GM12872 (cell line): ENCODE measurements around the gene SLC12A3.

Experiments
- CTCF ChIP-seq: IDR thresholded peaks from 3 replicates; pipeline ENCODE4 v1.5.1; 2011; ENCODE audit warnings: low read depth, mild to moderate bottlenecking, low read length, moderate library complexity; ENCODE audit not compliant: insufficient read depth

Gene SLC12A3

GRCh38 chr16:56870276-56870888 lies 5.4 kb downstream of the SLC12A3 start:
- TF ChIP-seq CTCF = no peak

- TF ChIP-seq CTCF = no peak
Measured at GRCh38 chr16:56871172-56871593, 6.2 kb downstream of the SLC12A3 start.

- TF ChIP-seq CTCF = no peak
Measured at GRCh38 chr16:56872863-56873391, 7.9 kb downstream of the SLC12A3 start.

GRCh38 chr16:56874800-56875199 lies 9.8 kb downstream of the SLC12A3 start:
- no peak for TF ChIP-seq CTCF

GRCh38 chr16:56876048-56876447 lies 11.0 kb downstream of the SLC12A3 start:
- no peak for TF ChIP-seq CTCF

- TF ChIP-seq CTCF = no peak
Measured at GRCh38 chr16:56877486-56878182, 12.6 kb downstream of the SLC12A3 start.

GRCh38 chr16:56878282-56878854 lies 13.4 kb downstream of the SLC12A3 start:
- TF ChIP-seq CTCF = no peak
